Ovary (tissue), 9 donors: ENCODE results near the gene PTPRK. TPM values are rescaled to one million over a fixed set of nuclear protein-coding genes. Genes with fewer than 3 reads are reported as not detected.

Experiments used
- DNase-seq, 5 donors: peaks; one replicate each; pipeline ENCODE4 v3.0.0-alpha.2; 2019 to 2020
- H3K27ac ChIP-seq, 2 donors: fragments of 200-600 bp; one replicate each; pipeline versions ENCODE4 v1.5.1 to v1.8.0; 2019 to 2022
- H3K27me3 ChIP-seq: fragments of 200-600 bp; one replicate; pipeline ENCODE4 v1.8.0; 2022
- H3K36me3 ChIP-seq: fragments of 200-600 bp; sonication (generic); one replicate; pipeline ENCODE4 v1.5.1; 2019
- H3K4me1 ChIP-seq: one replicate; pipeline ENCODE4 v1.8.1; 2013; ENCODE audit warnings: mild to moderate bottlenecking, moderate library complexity; ENCODE audit not compliant: insufficient read depth
- H3K4me3 ChIP-seq: fragments of 200-600 bp; sonication (generic); one replicate; pipeline ENCODE4 v1.5.1; 2017
- H3K9me3 ChIP-seq, 2 donors: fragments of 200-600 bp in 1 of 2; sonication (generic) in 1 of 2; one replicate each; pipeline versions ENCODE4 v1.5.1 to v1.8.1; 2013 to 2019; ENCODE audit warnings: mild to moderate bottlenecking in 1 of 2, moderate library complexity in 1 of 2
- EP300 ChIP-seq: sonication (generic); formaldehyde crosslinking; IDR thresholded peaks from one replicate; pipeline ENCODE4 v1.6.1; 2017; ENCODE audit warnings: antibody characterized with exemption
- POLR2A ChIP-seq: fragments of 450-650 bp; IDR thresholded peaks from one replicate; pipeline ENCODE4 v1.6.1; 2017; ENCODE audit warnings: antibody characterized with exemption, mild to moderate bottlenecking, moderate library complexity
- WGBS, 3 donors: extraction: QIAGEN DNeasy Blood & Tissue Kit in 1 of 3; methylation state at CpG; one replicate each; pipeline versions ENCODE4 v1.1.5 to v1.1.7; 2013 to 2017; 5-methylcytosine and 5-hydroxymethylcytosine counted together
- intact Hi-C, 4 donors: fragments of 100-400 bp; cut with DNase I; formaldehyde crosslinking; loops; one replicate each; pipeline versions ENCODE4 v1.11.0 to v1.15.1; 2022 to 2023
- polyA plus RNA-seq, 2 donors: library from polyadenylated mRNA; stranded (reverse); fragments of 200-250 nt in 1 of 2; fragments of 350-450 nt in 1 of 2; fragmentation: Illumina TruSeq in 1 of 2; extraction: RNeasy Lipid Tissue Mini Kit (QIAGEN cat#74804) in 1 of 2; gene quantifications; one replicate each; pipeline ENCODE4 v1.2.3, GENCODE V29; 2013 to 2014
- total RNA-seq, 7 donors: library from RNA; depleted of rRNA in 2 of 7; stranded (reverse); fragments of >200 nt in 2 of 7; fragmentation: NEBNext Ultra II Directional in 3 of 7; extraction: Animal tissue kit (Norgen Biotek cat#: 25700) in 3 of 7; gene quantifications; one replicate each; pipeline versions ENCODE4 v1.1.0 to v1.2.4, GENCODE V29; 2016 to 2023
- TF ChIP-seq, protein P1 (sequence below), 3 donors: fragments of 450-650 bp in 2 of 3; fragments of 200-600 bp in 1 of 3; IDR thresholded peaks; one replicate each; pipeline versions ENCODE4 v1.5.1 to v1.8.0; 2016 to 2022; ENCODE audit warnings: antibody characterized with exemption in 3 of 3, mild to moderate bottlenecking in 1 of 3
- donor health status: DM: no; HTN: no; CAD: no; lungs with moderate emphysema.
- donor health status: DM: no; HTN: no; CAD: no.
- donor health status: Bipolar disorder and iron deficiency.
- donor health status: DM: yes; HTN: yes; CAD: no.
- donor health status: DM: no; HTN: no; CAD: no.
- donor health status: DM: yes; HTN: yes; CAD: no.

PTPRK gene
- total and polyA plus RNA-seq, 9 donors: 24.0 to 50.7 (median 44.1) TPM

DNA sequence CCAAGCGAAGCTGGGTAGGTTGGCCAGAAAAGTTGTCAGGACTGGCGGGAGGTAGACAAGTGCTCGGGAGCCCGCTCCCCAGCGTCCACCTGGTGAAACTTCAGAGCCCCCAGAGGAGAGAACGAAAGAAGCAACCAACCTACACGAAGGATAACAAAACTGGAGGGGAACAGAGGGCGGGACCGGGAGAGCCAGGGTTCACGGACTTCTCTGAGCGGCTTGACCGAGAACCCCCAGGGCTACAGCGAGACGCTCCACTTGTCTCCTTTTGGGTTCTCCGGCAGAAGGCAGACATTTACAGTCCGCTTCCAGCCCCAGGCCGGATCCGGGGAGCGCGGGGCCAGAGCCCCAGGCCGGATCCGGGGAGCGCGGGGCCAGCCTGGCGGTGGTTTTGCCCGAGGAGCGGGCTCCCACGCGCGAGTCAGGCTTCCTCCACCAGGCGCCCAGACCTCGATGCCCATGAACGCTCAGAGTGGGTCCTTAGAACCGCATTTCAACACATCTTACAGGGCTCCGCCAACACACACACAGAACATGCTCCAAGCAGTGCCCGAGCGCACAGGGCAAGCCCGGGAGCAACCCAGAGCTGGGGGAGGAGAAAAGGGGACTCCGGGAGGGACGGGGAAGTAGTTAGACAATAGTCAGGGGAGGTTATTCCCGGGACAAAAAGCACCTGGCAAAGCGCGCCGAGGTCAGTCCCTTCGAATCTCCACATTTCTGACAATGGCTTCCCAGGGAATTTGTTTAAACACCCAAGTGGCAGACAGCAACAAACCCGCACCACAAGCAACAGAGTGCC is 1.1 kb downstream of the PTPRK start:
- Histone ChIP-seq H3K9me3 (no peaks in the 10 kb centered on the region), H3K36me3 (no peaks in the 10 kb centered on the region), H3K27ac (peak overlapping the region; percentile 94 to 95), H3K4me3 (peak overlapping the region; percentile 75), H3K4me1 (peaks cover 2% of the 10 kb centered on the region), H3K27me3 (no peaks in the 10 kb centered on the region)
- DNase-seq: peak; percentile 56 to 68 (median 64)
- intact Hi-C loops: no loop called here
- 0 to 1% (median 0%) methylated on average over 46 of the region's 46 CpGs for WGBS, 3 donors
- TF ChIP-seq POLR2A: no peak
- TF ChIP-seq, protein P1, sequence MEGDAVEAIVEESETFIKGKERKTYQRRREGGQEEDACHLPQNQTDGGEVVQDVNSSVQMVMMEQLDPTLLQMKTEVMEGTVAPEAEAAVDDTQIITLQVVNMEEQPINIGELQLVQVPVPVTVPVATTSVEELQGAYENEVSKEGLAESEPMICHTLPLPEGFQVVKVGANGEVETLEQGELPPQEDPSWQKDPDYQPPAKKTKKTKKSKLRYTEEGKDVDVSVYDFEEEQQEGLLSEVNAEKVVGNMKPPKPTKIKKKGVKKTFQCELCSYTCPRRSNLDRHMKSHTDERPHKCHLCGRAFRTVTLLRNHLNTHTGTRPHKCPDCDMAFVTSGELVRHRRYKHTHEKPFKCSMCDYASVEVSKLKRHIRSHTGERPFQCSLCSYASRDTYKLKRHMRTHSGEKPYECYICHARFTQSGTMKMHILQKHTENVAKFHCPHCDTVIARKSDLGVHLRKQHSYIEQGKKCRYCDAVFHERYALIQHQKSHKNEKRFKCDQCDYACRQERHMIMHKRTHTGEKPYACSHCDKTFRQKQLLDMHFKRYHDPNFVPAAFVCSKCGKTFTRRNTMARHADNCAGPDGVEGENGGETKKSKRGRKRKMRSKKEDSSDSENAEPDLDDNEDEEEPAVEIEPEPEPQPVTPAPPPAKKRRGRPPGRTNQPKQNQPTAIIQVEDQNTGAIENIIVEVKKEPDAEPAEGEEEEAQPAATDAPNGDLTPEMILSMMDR (IDR thresholded peaks at IDR 0.05): peak in 1 of 3 donors; percentile 19
- no peak for TF ChIP-seq EP300

DNA sequence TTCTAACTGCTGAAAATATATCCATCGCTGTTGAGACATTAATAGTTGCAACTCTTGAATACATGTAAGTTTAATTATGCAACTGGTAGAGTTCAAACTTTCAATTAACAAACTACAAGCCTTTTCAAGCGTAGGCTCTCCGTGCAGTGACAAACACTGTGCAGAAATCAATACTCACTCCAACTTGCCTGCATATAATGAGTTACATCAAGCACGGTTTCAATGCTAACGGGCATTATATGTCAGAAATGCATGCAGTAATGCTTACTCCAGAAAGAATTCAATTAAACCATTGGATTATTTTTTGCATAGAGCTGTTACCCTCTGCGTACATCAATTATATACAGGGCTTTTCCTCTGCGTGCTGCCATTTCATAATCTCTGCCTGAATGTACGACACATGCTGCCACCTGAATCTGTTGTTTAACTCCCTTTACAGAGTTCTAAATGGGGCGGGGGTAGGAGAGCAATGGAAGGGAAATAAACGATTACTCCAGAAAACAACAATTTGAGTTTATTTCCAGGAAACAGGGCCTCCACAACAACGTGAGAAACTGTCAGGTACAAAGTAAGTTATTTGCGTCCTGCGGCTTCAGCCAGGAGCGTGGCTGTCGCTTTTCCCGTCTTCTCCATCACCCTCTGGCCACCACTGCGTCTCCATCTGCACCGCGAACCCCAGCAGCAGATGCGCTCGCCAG is 1.8 kb downstream of the PTPRK start:
- intact Hi-C loops: no loop called here
- Histone ChIP-seq H3K27ac (peak overlapping the region in 1 of 2 donors; percentile 94), H3K4me1 (peaks cover 2% of the 10 kb centered on the region)

DNA sequence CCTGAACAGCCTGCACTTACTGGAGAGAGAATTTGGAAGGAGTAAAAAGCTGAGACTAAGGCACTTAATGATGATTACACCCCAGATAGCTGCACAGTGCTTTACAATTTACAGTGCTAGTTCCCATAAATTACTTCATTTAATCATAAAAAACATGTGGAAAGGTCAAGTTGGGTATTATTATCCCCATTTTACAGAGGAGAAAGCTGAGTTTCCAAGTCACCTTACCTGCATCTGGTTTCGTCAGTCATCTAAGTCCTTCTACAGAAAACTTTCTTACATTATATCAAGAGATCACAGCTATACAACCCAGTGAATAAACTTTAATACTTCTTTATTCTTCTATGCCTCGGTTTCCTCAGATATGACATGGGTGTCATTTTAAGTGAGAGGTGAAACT is 3.3 kb downstream of the PTPRK start:
- no peak for TF ChIP-seq EP300
- TF ChIP-seq, protein P1 (IDR thresholded peaks at IDR 0.05): no peak
- TF ChIP-seq POLR2A: no peak
- H3K9me3 ChIP-seq: no peaks in the 10 kb centered on the region
- WGBS, 3 donors: 93 to 96% (median 94%) methylated on average over 2 of the region's 2 CpGs
- DNase-seq: no peak
- intact Hi-C loops: no loop called here
- no peak overlapping the region for H3K27ac ChIP-seq
- peaks cover 2% of the 10 kb centered on the region for H3K4me1 ChIP-seq
- no peaks in the 10 kb centered on the region for H3K27me3 ChIP-seq
- no peak overlapping the region for H3K4me3 ChIP-seq
- no peaks in the 10 kb centered on the region for H3K36me3 ChIP-seq

More for the DNA sequence above, 1.8 kb downstream of the PTPRK start:
- TF ChIP-seq, protein P1 (IDR thresholded peaks at IDR 0.05): no peak
- TF ChIP-seq POLR2A (no peak), EP300 (no peak)
- DNase-seq: no peak
- Histone ChIP-seq H3K27me3 (no peaks in the 10 kb centered on the region), H3K9me3 (no peaks in the 10 kb centered on the region), H3K36me3 (no peaks in the 10 kb centered on the region), H3K4me3 (peak overlapping the region; percentile 75)
- WGBS, 3 donors: 17 to 25% (median 20%) methylated on average over 21 of the region's 21 CpGs

DNA sequence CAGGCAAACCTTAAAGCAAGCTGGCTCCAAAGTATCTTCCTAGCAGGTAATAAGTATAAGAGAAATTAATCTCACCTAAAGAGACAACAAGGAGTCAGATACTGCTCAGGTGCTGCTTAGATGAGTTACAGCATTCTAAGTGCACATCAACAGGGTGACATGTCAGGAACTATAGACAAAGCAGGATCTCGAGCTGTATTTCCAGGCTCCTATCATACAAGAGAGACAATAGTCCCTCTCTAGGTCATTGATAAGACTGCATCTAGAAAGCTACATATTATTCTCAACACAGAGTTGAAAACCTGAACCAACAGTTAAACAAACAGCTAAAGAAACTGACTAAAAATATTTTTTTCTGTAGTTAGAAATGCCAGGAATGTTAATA is 3.9 kb downstream of the PTPRK start:
- intact Hi-C loops: no loop called here
- no peak for DNase-seq
- WGBS, 3 donors: 37 to 56% (median 43%) methylated on average over 1 of the region's 1 CpG
- H3K9me3 ChIP-seq: no peaks in the 10 kb centered on the region
- H3K4me1 ChIP-seq: peaks cover 2% of the 10 kb centered on the region
- no peak overlapping the region for H3K4me3 ChIP-seq
- no peak overlapping the region for H3K27ac ChIP-seq
- no peaks in the 10 kb centered on the region for H3K36me3 ChIP-seq
- H3K27me3 ChIP-seq: no peaks in the 10 kb centered on the region
- TF ChIP-seq EP300: no peak
- TF ChIP-seq POLR2A: no peak
- TF ChIP-seq, protein P1 (IDR thresholded peaks at IDR 0.05): no peak
